HCT116 (cell line): ENCODE results near the gene STAT6. TPM values are rescaled to one million over a fixed set of nuclear protein-coding genes. Genes with fewer than 3 reads are reported as not detected.

ENCODE experiments used
- ATAC-seq: fragments of 200-7000 bp; cut with Tn5 transposase; 2 replicates; pipeline ENCODE4 v1.9.1; 2020; ENCODE audit warnings: mild to moderate bottlenecking, moderate library complexity
- BruUV-seq: library from RNA; stranded (reverse); fragments of 400-500 nt; replicated peaks from 2 replicates; lab custom pipeline; 2021; lab: Mats Ljungman, UMichigan
- CTCF ChIA-PET: fragments of 300-600 bp; sonication (Branson Sonifier 250); formaldehyde crosslinking; loops from one replicate; lab custom pipeline; 2021; ENCODE audit warnings: antibody characterized with exemption; lab: Charles Lee
- POLR2A ChIA-PET: fragments of 300-600, 350-600 bp; sonication (Branson Sonifier 250); formaldehyde crosslinking; loops from one replicate; lab custom pipeline; 2021; ENCODE audit warnings: antibody characterized with exemption; lab: Charles Lee
- RAD21 ChIA-PET, 2 experiments: fragments of 300-600 bp; sonication (Branson Sonifier 250); formaldehyde crosslinking; loops; one replicate each; lab custom pipeline; 2023; ENCODE audit warnings: low total read pairs in 2 of 2; ENCODE audit not compliant: uncharacterized antibody in 2 of 2, unreplicated experiment in 2 of 2, low non-redundant PET in 1 of 2; lab: Charles Lee
- DNase-seq: peaks from one replicate; pipeline ENCODE4 v3.0.0-alpha.2; 2010; ENCODE audit warnings: low read depth, low spot score
- H2AFZ ChIP-seq: fragments of 200-600 bp; shearing (Covaris generic), sonication (generic); 2 replicates; pipeline ENCODE4 v1.6.1; 2017; ENCODE audit warnings: low read depth, mixed run types, mixed read lengths, antibody characterized with exemption, low read length; ENCODE audit not compliant: poor library complexity, severe bottlenecking
- H3K27ac ChIP-seq: 2 replicates; pipeline ENCODE4 v1.5.1; 2012; ENCODE audit warnings: low read depth, low read length
- H3K27me3 ChIP-seq: fragments of 200-600 bp; sonication (generic); 2 replicates; pipeline ENCODE4 v1.6.1; 2016; ENCODE audit warnings: mixed run types, low read length, mixed read lengths; ENCODE audit not compliant: insufficient read depth
- H3K36me3 ChIP-seq, 2 experiments: fragments of 200-500 bp in 1 of 2; fragments of 200-600 bp in 1 of 2; sonication (Bioruptor generic) in 1 of 2; sonication (generic) in 1 of 2; 2 replicates each; pipeline versions ENCODE4 v1.5.1 to v1.6.1; 2014 to 2016; ENCODE audit warnings: low read length in 2 of 2, inconsistent platforms in 1 of 2, mixed read lengths in 1 of 2, mixed run types in 1 of 2; ENCODE audit not compliant: insufficient read depth in 2 of 2, control insufficient read depth in 1 of 2
- H3K4me1 ChIP-seq, 2 experiments: fragments of 200-600 bp in 1 of 2; sonication (generic) in 1 of 2; 2 replicates each; pipeline versions ENCODE4 v1.5.1 to v1.6.1; 2012 to 2017; ENCODE audit warnings: low read length in 2 of 2, inconsistent platforms in 1 of 2, mild to moderate bottlenecking in 1 of 2, mixed read lengths in 1 of 2, mixed run types in 1 of 2, moderate library complexity in 1 of 2; ENCODE audit not compliant: insufficient read depth in 2 of 2, control insufficient read depth in 1 of 2
- H3K4me2 ChIP-seq: fragments of 200-600 bp; sonication (generic); 2 replicates; pipeline ENCODE4 v1.6.1; 2017; ENCODE audit warnings: mixed run types, low read length, mixed read lengths
- H3K4me3 ChIP-seq, 2 experiments: fragments of 200-600 bp in 1 of 2; sonication (generic) in 1 of 2; replicated peaks in 1 of 2; 2 replicates each; pipeline ENCODE4 v1.5.1; 2011 to 2016; ENCODE audit warnings: low read length in 2 of 2, control low read depth in 1 of 2, low read depth in 1 of 2, mild to moderate bottlenecking in 1 of 2, mixed read lengths in 1 of 2, mixed run types in 1 of 2
- H3K79me2 ChIP-seq: fragments of 200-600 bp; sonication (generic); 2 replicates; pipeline ENCODE4 v1.6.1; 2017; ENCODE audit warnings: mild to moderate bottlenecking, mixed run types, low read length, moderate library complexity, mixed read lengths; ENCODE audit not compliant: insufficient read depth
- H3K9ac ChIP-seq: fragments of 200-600 bp; sonication (generic); 2 replicates; pipeline ENCODE4 v1.6.1; 2016; ENCODE audit warnings: low read length, mixed read lengths
- H3K9me2 ChIP-seq: fragments of 200-600 bp; sonication (generic), shearing (Covaris generic); 2 replicates; pipeline ENCODE4 v1.6.1; 2017; ENCODE audit warnings: mixed run types, mild to moderate bottlenecking, moderate library complexity; ENCODE audit not compliant: insufficient read depth
- H3K9me3 ChIP-seq, 2 experiments: fragments of 200-500 bp in 1 of 2; fragments of 200-600 bp in 1 of 2; sonication (Bioruptor generic) in 1 of 2; sonication (generic) in 1 of 2; 2 replicates each; pipeline ENCODE4 v1.6.1; 2014 to 2017; ENCODE audit warnings: low read length in 2 of 2, mixed read lengths in 2 of 2, inconsistent platforms in 1 of 2, low read depth in 1 of 2, mild to moderate bottlenecking in 1 of 2, mixed run types in 1 of 2, moderate library complexity in 1 of 2; ENCODE audit not compliant: control insufficient read depth in 1 of 2, insufficient read depth in 1 of 2
- H4K20me1 ChIP-seq: fragments of 200-600 bp; sonication (generic), shearing (Covaris generic); 2 replicates; pipeline ENCODE4 v1.6.1; 2017; ENCODE audit warnings: mixed run types, mild to moderate bottlenecking, moderate library complexity; ENCODE audit not compliant: insufficient read depth
- POLR2AphosphoS5 ChIP-seq: IDR thresholded peaks from 2 replicates; pipeline ENCODE4 v1.6.1; 2011; ENCODE audit warnings: mild to moderate bottlenecking, low read depth, low read length, moderate library complexity
- RAD21 ChIP-seq: IDR thresholded peaks from 2 replicates; pipeline ENCODE4 v1.6.1; 2012; ENCODE audit warnings: low read depth, mild to moderate bottlenecking
- intact Hi-C: fragments of 100-400 bp; cut with micrococcal nuclease; formaldehyde crosslinking; loops from 2 replicates; pipeline ENCODE4 v1.10.0; 2022
- total RNA-seq: library from RNA; stranded (reverse); gene quantifications from one replicate; pipeline ENCODE4 v1.2.1, GENCODE V29; 2021; ENCODE audit not compliant: unreplicated experiment
- TF ChIP-seq, protein P1 (sequence below): IDR thresholded peaks from 2 replicates; pipeline ENCODE4 v1.6.1; 2011; ENCODE audit warnings: mild to moderate bottlenecking, low read length, moderate library complexity; ENCODE audit not compliant: insufficient replicate concordance; ENCODE audit errors: extremely low read depth

The STAT6 gene
- total RNA-seq, 1 experiment from 2014 or later: 78.5 TPM

GRCh38 chr12:57149245-57149900 lies 38.2 kb upstream of the STAT6 start:
- H3K9ac ChIP-seq: no peak overlapping the region
- H3K27ac ChIP-seq: no peak overlapping the region
- ChIA-PET RAD21 (no interaction called here), POLR2A (no interaction called here), CTCF (interaction anchor here (1.1 kb wide), 1 partner anchor 26 kb away, joined by 4 read pairs; no protein-coding TSS in a partner anchor)
- H3K4me1 ChIP-seq: no peaks in the 10 kb centered on the region
- no TSS peak for BruUV-seq
- H4K20me1 ChIP-seq: no peaks in the 10 kb centered on the region
- no peak overlapping the region for H3K4me3 ChIP-seq
- no peaks in the 10 kb centered on the region for H3K79me2 ChIP-seq
- intact Hi-C loops: no loop called here
- DNase-seq (no peak), ATAC-seq (no peak)
- peaks cover 0 to 6% of the 10 kb centered on the region in 2 experiments; a peak in 2 of 4 replicates for H3K36me3 ChIP-seq
- H2AFZ ChIP-seq: no peak overlapping the region
- no peaks in the 10 kb centered on the region for H3K9me2 ChIP-seq
- no peak for TF ChIP-seq POLR2AphosphoS5
- H3K27me3 ChIP-seq: no peaks in the 10 kb centered on the region
- no peak overlapping the region for H3K4me2 ChIP-seq
- no peaks in the 10 kb centered on the region for H3K9me3 ChIP-seq

DNA sequence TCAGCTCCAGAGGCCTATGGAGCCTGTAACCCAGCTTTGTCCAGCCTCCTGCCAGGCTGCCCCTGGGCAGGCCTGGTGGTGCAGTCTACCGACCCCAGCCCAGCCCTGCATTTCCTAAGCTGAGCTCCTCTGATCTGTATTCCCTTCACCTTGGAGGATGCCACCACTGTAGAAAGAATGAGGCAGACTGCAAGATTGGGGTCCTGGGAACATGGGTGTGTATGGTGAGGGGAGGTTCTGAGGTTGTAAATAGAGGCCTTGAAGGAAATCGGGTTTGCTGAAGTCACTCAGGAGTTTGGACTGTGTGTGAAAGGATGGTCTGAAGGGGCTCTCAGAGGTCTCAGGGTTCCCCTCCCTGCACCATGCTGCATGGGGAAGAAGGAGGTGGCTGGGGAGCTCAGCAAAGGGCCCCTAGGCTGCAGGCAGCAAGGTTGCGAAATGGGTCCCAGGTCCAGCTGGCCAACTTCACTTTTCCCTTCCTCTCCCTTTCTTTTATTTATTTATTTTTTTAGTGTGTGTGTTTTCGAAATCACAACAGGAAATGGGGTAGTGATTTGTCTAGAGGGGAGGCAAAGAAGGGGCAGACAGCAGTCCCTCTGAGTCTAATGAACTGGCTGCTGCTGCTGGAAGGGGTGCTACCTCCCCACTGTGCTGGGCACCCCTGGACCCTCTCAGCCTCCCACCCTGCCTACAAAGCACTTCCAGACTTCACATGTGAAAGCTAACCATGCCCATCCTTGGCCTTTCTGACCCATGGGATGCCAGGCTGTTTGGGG lies 37.5 kb upstream of the STAT6 start:
- Histone ChIP-seq H2AFZ (no peak overlapping the region), H3K27me3 (no peaks in the 10 kb centered on the region), H3K9ac (no peak overlapping the region), H3K9me3 (no peaks in the 10 kb centered on the region), H3K9me2 (no peaks in the 10 kb centered on the region), H3K79me2 (no peaks in the 10 kb centered on the region), H3K27ac (no peak overlapping the region), H3K4me3 (no peak overlapping the region), H3K4me2 (no peak overlapping the region), H4K20me1 (no peaks in the 10 kb centered on the region), H3K36me3 (peaks cover 0 to 12% of the 10 kb centered on the region in 2 experiments; a peak in 2 of 4 replicates), H3K4me1 (no peaks in the 10 kb centered on the region)
- CTCF ChIA-PET: no interaction called here
- DNase-seq: no peak
- POLR2A ChIA-PET: no interaction called here
- intact Hi-C loops: no loop called here
- no TSS peak for BruUV-seq
- RAD21 ChIA-PET: no interaction called here
- no peak for ATAC-seq
- no peak for TF ChIP-seq RAD21
- TF ChIP-seq, protein P1, sequence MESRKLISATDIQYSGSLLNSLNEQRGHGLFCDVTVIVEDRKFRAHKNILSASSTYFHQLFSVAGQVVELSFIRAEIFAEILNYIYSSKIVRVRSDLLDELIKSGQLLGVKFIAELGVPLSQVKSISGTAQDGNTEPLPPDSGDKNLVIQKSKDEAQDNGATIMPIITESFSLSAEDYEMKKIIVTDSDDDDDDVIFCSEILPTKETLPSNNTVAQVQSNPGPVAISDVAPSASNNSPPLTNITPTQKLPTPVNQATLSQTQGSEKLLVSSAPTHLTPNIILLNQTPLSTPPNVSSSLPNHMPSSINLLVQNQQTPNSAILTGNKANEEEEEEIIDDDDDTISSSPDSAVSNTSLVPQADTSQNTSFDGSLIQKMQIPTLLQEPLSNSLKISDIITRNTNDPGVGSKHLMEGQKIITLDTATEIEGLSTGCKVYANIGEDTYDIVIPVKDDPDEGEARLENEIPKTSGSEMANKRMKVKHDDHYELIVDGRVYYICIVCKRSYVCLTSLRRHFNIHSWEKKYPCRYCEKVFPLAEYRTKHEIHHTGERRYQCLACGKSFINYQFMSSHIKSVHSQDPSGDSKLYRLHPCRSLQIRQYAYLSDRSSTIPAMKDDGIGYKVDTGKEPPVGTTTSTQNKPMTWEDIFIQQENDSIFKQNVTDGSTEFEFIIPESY: no peak
